GM12872 (cell line): ENCODE data around the gene FAM13A.

Experiments
- TF ChIP-seq, protein P1 (sequence below): IDR thresholded peaks from 3 replicates; pipeline ENCODE4 v1.5.1; 2011; ENCODE audit warnings: low read depth, mild to moderate bottlenecking, low read length, moderate library complexity; ENCODE audit not compliant: insufficient read depth

The FAM13A gene

DNA sequence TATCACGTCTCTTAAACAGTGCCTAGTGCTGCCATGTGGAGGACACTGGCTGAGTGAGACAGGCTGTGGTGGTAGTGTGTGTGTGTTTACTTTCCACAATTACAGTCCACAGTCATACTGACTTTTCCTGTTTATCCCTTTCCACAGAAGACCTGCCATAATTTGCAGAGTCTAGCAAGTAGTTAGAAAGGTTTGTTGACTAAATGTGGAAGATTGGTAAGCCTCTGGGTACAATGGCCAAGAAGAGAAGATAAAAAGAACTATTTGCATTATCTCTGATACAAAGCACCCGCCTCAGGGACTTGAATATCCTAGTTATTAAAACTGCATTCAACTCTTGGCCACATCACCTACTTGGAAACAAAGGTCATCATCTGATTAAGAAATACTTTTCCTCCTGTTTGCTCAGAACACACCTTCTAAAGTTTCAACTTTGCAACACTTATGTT lies 89.1 kb downstream of the FAM13A start:
- TF ChIP-seq, protein P1, sequence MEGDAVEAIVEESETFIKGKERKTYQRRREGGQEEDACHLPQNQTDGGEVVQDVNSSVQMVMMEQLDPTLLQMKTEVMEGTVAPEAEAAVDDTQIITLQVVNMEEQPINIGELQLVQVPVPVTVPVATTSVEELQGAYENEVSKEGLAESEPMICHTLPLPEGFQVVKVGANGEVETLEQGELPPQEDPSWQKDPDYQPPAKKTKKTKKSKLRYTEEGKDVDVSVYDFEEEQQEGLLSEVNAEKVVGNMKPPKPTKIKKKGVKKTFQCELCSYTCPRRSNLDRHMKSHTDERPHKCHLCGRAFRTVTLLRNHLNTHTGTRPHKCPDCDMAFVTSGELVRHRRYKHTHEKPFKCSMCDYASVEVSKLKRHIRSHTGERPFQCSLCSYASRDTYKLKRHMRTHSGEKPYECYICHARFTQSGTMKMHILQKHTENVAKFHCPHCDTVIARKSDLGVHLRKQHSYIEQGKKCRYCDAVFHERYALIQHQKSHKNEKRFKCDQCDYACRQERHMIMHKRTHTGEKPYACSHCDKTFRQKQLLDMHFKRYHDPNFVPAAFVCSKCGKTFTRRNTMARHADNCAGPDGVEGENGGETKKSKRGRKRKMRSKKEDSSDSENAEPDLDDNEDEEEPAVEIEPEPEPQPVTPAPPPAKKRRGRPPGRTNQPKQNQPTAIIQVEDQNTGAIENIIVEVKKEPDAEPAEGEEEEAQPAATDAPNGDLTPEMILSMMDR = no peak

DNA sequence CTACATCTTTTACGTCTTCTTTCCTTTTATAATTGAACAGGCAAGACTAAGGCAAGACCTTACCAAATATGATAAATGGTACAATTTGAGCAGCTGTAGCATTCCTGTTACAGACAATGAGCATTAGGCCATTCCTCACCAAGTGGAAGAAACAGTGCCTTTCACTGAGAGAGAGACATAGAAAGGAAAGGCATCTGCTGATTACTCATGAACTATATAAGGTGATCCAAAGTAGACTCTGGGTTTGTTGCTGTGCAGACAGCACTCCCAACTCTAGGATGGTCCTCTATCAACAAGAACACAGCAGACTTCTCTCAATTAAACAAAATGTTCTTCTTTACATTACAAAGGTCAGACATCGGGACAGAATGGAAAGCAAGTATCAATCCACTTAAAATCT lies 91.9 kb downstream of the FAM13A start:
- TF ChIP-seq, protein P1 = no peak

DNA sequence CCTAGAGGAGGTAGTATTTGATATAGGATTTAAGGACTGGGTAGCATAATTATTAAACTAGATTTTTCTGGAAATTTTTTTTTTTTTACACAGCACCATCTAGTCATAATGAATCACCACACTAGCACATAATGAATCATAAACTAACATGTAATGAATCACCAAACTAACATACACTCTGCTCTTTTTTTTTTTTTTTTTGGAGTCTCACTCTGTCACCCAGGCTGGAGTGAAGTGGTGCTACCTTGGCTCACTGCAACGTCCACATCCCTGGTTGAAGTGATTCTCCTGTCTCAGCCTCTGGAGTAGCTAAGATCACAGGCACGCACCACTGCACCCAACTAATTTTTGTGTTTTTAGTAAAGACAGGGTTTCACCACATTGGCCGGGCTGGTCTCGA lies 92.5 kb downstream of the FAM13A start:
- TF ChIP-seq, protein P1 = no peak

DNA sequence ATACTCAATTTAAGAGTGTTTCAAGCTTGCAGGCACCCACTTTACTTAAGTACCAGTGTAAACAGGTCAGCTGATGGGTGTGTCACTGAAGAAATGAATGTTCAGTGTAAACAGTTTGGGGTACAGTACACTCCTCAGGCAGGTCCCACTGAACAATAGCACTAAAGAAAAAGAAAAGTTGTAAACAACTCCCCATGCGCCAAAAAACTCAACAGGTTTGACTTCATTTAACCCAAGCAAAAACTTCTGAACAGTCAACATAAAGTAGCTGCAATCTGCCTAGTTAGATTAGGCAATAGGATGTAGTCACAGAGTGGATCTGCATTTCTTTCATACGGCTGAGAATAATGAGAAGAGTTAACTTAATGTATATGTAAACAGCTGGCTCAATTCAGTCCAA lies 93.2 kb downstream of the FAM13A start:
- TF ChIP-seq, protein P1 = no peak

DNA sequence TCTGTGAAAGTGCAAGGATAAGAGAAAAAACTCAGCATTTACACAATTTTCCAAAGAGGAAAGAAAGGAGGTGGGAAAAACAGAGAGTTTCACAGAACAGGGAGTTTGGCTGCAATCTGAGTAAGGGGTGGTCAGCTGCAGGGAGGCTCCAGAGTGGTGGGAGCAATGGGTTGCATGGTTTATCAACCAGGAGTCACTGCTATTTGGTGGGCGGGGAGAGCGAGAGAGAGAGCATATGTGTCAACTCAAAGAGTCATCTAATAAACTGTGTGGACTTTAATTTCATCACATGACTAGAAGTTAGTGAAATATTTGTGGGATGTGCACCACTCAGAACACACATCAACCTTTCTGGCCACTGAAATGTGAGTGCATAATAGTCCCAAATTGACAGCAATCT lies 94.6 kb downstream of the FAM13A start:
- TF ChIP-seq, protein P1 = no peak

DNA sequence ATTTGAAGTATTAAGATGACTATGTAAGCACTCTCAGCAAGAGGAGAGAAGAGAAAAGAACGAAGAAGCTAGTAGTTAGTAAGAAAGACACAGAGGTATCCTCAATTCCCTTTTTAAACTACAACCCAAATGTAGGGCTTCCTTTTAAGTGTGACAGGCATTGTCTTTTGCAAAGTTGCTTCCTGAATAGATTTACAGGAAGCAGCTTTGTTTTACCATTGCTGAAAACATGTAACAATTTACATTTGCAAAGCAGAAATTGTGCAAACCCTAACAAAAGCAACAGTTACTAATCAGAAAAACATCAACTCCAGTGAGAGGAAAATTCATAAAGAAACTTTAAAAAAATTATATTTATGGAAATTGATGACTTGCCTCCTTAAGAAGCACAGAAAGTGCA lies 96.4 kb downstream of the FAM13A start:
- TF ChIP-seq, protein P1 = no peak

DNA sequence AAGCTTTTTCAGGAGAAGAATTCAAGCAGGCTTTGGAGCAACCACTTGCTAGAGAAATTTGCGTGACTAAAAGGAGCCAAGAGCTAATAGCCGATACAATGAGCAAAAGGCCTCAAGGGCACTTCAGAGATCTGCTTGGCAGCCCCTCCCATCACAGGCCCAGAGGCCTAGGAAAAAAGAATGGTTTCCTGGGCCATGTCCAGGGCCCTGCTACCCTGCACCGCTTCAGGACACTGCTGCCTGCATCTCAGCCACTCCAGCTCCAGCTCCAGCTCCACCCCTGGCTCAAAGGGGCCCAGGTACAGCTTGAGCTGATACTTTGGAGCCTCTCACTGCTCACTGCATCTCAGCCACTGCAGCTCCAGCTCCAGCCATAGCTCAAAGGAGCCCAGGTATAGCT lies 98.9 kb downstream of the FAM13A start:
- TF ChIP-seq, protein P1 = no peak

DNA sequence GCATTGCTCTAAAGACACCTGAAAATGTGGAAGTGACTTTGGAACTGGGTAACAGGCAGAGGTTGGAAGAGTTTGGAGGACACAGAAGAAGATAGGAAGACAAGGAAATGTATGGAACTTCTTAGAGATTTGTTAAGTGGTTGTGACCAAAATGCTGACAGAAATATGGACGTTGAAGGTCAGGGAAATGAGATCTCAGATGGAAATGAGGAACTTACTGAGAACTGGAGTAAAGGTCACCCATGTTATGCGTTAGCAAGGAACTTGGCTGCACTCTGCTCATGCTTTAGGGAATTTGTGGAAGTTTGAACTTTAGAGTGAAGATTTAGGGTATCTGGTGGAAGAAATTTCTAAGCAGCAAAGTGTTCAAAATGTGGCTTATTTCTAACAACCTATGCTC lies 99.4 kb downstream of the FAM13A start:
- TF ChIP-seq, protein P1 = no peak
